Ishikawa (cell line): Measurements from ENCODE around the gene SEPTIN10.

Experiments
- CEBPB ChIP-seq: IDR thresholded peaks from 2 replicates; pipeline ENCODE4 v1.6.1; 2012
- CREB1 ChIP-seq: IDR thresholded peaks from 2 replicates; pipeline ENCODE4 v1.6.1; 2012; ENCODE audit warnings: low read depth
- EGR1 ChIP-seq: IDR thresholded peaks from 2 replicates; pipeline ENCODE4 v1.6.1; 2012
- EP300 ChIP-seq: IDR thresholded peaks from 2 replicates; pipeline ENCODE4 v1.6.1; 2012; ENCODE audit warnings: borderline replicate concordance
- FOXM1 ChIP-seq: IDR thresholded peaks from 2 replicates; pipeline ENCODE4 v1.6.1; 2012; ENCODE audit warnings: low read depth, borderline replicate concordance
- NFIC ChIP-seq: IDR thresholded peaks from 2 replicates; pipeline ENCODE4 v1.6.1; 2012
- RAD21 ChIP-seq: IDR thresholded peaks from 2 replicates; pipeline ENCODE4 v1.6.1; 2012; ENCODE audit warnings: low read depth
- TAF1 ChIP-seq: IDR thresholded peaks from 2 replicates; pipeline ENCODE4 v1.6.1; 2012; ENCODE audit warnings: low read depth, mild to moderate bottlenecking
- TCF12 ChIP-seq: IDR thresholded peaks from 2 replicates; pipeline ENCODE4 v1.6.1; 2012; ENCODE audit warnings: low read depth
- TEAD4 ChIP-seq: IDR thresholded peaks from 2 replicates; pipeline ENCODE4 v1.6.1; 2012
- YY1 ChIP-seq: IDR thresholded peaks from 2 replicates; pipeline ENCODE4 v1.6.1; 2012; ENCODE audit warnings: low read depth
- ZBTB7A ChIP-seq: IDR thresholded peaks from 2 replicates; pipeline ENCODE4 v1.6.1; 2012; ENCODE audit warnings: low read depth
- TF ChIP-seq, protein P1 (sequence below): IDR thresholded peaks from 2 replicates; pipeline ENCODE4 v1.6.1; 2012; ENCODE audit warnings: low read depth, mild to moderate bottlenecking
- TF ChIP-seq, protein P2 (sequence below): IDR thresholded peaks from 2 replicates; pipeline ENCODE4 v1.6.1; 2012
- TF ChIP-seq, protein P3 (sequence below): IDR thresholded peaks from 2 replicates; pipeline ENCODE4 v1.6.1; 2012

Gene SEPTIN10

DNA sequence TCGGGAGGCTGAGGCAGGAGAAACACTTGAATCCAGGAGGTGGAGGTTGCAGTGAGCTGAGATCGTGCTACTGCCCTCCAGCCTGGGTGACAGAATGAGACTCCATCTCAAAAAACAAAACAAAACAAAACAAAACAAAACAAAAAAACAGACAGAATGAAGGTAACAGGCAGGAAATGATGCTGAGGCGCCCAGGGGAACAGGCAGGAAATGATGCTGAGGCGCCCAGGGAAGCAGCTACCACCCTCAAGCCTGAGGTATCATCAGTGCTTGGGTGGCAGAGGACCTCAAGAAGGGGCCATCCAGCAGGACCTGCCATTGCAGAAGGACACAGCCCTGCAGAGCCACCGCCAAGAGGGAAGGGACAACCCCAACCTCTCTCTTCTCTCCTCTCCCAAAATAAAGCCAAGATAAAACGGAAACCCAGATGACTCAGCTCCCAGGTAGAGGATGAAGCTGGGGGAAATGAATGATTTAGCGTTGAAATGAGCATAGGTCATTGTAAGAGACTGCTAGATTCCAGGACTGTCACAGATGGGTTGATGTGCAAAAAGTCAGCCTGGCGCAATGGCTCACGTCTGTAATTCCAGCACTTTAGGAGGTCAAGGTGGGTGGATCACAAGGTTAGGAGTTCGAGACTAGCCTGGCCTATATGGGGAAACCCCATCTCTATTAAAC lies 19.7 kb upstream of the SEPTIN10 start:
- TF ChIP-seq, protein P1, sequence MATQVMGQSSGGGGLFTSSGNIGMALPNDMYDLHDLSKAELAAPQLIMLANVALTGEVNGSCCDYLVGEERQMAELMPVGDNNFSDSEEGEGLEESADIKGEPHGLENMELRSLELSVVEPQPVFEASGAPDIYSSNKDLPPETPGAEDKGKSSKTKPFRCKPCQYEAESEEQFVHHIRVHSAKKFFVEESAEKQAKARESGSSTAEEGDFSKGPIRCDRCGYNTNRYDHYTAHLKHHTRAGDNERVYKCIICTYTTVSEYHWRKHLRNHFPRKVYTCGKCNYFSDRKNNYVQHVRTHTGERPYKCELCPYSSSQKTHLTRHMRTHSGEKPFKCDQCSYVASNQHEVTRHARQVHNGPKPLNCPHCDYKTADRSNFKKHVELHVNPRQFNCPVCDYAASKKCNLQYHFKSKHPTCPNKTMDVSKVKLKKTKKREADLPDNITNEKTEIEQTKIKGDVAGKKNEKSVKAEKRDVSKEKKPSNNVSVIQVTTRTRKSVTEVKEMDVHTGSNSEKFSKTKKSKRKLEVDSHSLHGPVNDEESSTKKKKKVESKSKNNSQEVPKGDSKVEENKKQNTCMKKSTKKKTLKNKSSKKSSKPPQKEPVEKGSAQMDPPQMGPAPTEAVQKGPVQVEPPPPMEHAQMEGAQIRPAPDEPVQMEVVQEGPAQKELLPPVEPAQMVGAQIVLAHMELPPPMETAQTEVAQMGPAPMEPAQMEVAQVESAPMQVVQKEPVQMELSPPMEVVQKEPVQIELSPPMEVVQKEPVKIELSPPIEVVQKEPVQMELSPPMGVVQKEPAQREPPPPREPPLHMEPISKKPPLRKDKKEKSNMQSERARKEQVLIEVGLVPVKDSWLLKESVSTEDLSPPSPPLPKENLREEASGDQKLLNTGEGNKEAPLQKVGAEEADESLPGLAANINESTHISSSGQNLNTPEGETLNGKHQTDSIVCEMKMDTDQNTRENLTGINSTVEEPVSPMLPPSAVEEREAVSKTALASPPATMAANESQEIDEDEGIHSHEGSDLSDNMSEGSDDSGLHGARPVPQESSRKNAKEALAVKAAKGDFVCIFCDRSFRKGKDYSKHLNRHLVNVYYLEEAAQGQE, result no peak
- TF ChIP-seq RAD21 (no peak), ZBTB7A (no peak), TCF12 (no peak), CEBPB (no peak), CREB1 (no peak), EP300 (no peak), TEAD4 (no peak), FOXM1 (no peak), TAF1 (no peak), YY1 (no peak), NFIC (no peak), EGR1 (no peak)
- TF ChIP-seq, protein P2, sequence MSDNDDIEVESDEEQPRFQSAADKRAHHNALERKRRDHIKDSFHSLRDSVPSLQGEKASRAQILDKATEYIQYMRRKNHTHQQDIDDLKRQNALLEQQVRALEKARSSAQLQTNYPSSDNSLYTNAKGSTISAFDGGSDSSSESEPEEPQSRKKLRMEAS, result no peak
- TF ChIP-seq, protein P3, sequence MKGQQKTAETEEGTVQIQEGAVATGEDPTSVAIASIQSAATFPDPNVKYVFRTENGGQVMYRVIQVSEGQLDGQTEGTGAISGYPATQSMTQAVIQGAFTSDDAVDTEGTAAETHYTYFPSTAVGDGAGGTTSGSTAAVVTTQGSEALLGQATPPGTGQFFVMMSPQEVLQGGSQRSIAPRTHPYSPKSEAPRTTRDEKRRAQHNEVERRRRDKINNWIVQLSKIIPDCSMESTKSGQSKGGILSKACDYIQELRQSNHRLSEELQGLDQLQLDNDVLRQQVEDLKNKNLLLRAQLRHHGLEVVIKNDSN, result no peak

DNA sequence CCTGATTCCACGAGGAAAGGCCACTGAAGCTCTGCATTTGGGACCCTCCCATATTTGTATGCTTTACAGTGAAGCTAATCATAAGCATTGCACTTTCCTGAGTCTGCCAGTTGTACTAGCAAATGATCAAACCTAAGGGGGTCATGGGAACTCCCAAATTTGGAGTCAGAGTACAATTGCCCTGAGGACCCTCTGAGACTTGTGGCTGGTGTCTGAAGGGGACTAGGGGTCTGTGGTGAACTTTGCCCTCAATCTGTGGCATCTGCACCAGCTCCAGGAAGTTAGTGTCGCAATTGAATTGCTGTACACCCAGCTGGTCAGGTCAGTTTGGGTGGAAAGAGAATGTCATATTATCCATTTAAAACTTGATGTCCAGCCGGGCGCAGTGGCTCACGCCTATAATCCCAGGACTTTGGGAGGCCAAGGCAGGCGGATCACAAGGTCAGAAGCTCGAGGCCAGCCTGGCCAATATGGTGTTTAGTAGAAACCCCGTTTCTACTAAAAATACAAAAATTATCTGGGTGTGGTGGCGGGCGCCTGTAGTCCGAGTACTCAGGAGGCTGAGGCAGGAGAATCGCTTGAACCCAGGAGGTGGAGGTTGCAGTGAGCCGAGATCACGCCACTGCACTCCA lies 18.5 kb upstream of the SEPTIN10 start:
- TF ChIP-seq ZBTB7A, result no peak
- no peak for TF ChIP-seq TAF1
- no peak for TF ChIP-seq RAD21
- no peak for TF ChIP-seq TEAD4
- no peak for TF ChIP-seq EP300
- TF ChIP-seq, protein P2, result no peak
- no peak for TF ChIP-seq FOXM1
- no peak for TF ChIP-seq YY1
- no peak for TF ChIP-seq EGR1
- TF ChIP-seq CREB1, result no peak
- no peak for TF ChIP-seq NFIC

DNA sequence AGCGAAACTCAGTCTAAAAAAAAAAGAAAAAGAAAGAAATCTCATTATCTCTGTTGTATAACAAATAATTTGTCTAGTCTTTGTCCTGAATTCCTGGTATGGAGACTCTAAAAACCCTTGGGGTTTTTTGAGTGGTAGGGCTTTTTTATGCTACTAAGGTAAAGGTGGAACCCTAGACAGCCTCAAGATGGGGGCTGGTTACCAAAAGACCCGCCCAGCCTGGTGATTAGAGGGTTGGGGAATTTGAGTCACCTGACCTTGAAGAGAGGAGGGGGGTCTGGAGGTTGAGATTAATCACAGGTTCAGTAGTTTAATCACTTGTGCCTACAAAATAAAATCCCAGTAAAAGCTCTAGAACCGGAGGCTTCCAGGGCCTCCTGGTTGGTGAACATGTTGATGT lies 18.0 kb upstream of the SEPTIN10 start:
- TF ChIP-seq TEAD4 (no peak), EP300 (no peak), TCF12 (no peak), EGR1 (no peak), TAF1 (no peak), CREB1 (no peak)
- TF ChIP-seq, protein P3, result no peak

DNA sequence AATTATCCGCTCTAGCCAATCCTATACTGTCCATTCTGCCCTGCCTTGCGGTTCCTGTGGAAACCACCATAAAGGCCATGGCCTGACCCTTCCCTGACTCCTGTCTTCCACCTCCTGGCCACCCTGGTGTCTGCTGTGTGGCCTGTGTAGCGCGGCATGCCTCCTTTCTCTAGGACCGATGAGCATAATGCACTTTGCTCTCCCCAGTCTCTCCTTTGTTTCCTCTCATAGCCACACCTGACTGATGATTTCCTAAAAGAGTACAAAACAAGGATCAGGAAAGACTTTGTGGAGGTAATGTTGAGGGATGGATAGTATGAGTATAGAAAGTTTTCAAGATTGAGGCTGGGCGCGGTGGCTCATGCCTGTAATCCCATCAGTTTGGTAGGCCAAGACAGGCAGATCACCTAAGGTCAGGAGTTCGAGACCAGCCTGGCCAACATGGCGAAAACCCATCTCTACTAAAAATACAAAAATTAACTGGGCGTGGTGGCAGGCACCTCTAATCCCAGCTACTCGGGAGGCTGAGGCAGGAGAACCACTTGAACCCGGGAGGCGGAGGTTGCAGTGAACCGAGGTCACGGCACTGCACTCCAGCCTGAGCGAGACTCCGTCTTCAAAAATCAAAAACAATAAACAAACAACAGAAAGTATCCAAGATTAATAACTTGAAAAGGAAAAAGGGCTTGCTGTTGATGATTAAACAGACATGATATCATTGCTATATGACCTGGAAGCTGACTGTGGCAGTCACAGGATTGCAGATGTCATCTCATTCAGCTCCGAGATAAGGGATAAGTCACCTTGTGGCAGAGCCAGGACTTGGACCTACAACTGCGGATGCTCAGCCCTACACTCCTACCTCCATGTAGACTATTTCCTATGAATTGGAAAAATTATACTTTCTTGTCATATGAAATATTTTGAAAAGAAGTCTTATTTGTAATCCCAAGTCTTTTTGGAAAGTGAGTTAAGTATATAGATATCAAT lies 17.0 kb upstream of the SEPTIN10 start:
- TF ChIP-seq, protein P2, result no peak
- TF ChIP-seq EGR1 (no peak), CREB1 (no peak), TAF1 (no peak)

DNA sequence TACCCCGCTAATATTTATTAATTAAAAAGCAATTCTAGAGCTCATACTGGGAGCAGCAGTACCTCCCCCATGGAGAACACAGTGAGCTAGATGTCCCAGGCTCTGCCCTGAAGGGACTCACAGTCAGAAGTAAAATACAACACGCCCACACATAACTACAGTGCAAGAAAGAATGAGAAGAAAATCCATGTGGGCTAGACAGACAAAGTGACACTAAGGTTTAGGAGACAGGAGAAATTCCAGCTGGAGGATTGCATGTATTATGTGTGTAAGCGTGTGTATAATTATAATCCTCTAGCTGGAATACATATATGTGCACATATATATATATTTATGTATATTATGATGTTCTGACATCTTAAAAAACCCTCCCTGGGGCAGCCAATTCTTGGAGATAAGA lies 16.1 kb upstream of the SEPTIN10 start:
- no peak for TF ChIP-seq NFIC
- no peak for TF ChIP-seq FOXM1
- TF ChIP-seq ZBTB7A, result no peak
- TF ChIP-seq RAD21, result no peak
- TF ChIP-seq YY1, result no peak
- TF ChIP-seq TEAD4, result no peak
- TF ChIP-seq CREB1, result no peak
- TF ChIP-seq, protein P2, result no peak
- no peak for TF ChIP-seq EP300
- TF ChIP-seq EGR1, result no peak
- TF ChIP-seq TCF12, result no peak
- no peak for TF ChIP-seq TAF1
- TF ChIP-seq, protein P1, result no peak
- TF ChIP-seq, protein P3, result no peak
- TF ChIP-seq CEBPB, result no peak
